GM19193 (cell line): ENCODE results near the gene SMYD4.

Experiments
- POLR2A ChIP-seq: IDR thresholded peaks from 4 replicates; pipeline ENCODE4 v1.6.1; 2011; ENCODE audit not compliant: insufficient read depth, insufficient read length; ENCODE audit errors: extremely low read depth

SMYD4 gene

GRCh38 chr17:1766382-1767135 is 63.1 kb downstream of the SMYD4 start:
- TF ChIP-seq POLR2A: no peak

DNA sequence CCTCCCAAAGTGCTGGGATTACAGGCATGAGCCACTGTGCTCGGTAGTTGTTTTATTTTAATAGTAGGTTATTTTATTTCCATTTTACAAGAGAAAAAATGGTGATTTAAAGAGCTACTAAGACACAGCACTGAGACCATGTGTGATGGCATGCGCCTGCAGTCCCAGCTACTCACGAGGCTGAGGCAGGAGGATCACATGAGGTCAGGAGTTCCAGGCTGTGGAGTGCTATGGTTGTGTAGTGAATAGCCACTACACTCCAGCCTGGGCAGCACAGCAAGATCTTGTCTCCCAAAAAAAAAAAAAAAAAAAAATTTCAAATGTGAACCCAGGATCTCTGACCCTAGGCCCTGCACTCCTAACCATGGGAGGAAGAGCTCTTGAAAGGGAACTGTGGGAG is 64.1 kb downstream of the SMYD4 start:
- no peak for TF ChIP-seq POLR2A

DNA sequence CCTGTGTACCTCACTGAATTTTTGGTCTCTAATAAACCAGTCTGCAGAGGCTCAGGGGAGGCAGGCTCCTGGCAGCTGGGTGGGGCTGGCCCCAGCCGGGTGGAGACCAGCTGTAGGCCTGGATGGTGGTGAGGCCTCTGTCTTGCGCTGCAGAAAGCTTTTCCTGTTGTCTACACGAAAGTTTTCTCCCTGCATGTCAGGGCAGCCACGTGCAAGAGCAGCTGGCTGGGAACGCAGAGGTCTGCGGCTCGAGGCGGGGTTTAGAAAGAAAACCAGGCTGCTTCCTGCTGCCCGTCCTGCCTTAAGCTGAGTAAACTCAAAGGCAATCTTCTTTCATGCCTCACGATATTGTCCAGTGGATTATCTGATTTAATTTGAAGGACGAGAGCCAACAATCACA is 65.4 kb downstream of the SMYD4 start:
- no peak for TF ChIP-seq POLR2A

DNA sequence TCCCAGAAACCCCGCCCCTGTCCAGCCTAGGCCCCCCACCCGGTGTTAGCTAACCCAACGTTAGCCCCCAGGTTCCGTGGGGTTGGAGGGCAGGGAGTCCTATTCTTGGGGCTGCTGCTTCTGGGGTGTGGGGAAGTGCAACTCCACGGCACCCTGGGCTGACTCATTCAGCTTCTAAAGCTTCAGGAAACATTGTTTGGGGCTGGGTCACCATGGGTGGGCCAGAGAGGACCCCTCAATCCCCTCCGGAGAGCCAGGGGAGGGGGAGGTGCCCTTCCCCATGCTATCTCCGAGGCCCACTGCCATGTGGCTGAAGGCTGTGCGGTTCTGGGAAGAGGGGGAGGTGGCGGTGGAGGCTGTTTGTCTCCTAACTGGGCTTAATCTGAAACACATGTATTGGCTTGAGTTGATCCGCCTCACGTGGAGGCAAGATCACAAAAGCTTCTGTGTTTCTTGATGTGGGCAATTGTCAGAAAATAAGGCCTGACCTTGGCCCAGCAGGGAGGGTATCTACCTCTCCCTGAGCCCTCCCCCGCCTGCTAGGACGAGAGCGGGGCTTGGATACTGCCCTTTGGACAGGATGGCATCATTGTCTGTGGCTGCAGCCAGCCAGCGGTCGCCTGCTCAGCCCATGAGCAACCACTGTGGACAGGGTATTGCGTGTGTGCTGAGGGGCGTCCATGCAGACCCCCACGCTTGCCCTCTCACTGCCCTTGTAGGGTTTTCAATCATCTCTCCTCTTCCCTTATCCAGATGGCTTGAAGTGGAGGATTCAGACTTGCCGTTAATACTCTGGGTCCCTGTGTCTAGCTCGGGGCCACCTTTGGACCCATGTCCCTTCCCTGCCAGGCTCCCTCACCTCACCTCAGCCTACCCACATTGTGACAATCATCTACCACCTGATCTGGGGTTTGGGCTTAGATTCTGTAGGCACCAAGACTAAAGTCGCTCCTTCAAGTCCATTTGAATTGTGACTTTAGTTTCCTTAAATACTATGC is 66.5 kb downstream of the SMYD4 start:
- TF ChIP-seq POLR2A: no peak

- TF ChIP-seq POLR2A: no peak
Measured at GRCh38 chr17:1762233-1762900, 67.3 kb downstream of the SMYD4 start.

- TF ChIP-seq POLR2A: no peak
Measured at GRCh38 chr17:1759529-1759928, 70.2 kb downstream of the SMYD4 start.

DNA sequence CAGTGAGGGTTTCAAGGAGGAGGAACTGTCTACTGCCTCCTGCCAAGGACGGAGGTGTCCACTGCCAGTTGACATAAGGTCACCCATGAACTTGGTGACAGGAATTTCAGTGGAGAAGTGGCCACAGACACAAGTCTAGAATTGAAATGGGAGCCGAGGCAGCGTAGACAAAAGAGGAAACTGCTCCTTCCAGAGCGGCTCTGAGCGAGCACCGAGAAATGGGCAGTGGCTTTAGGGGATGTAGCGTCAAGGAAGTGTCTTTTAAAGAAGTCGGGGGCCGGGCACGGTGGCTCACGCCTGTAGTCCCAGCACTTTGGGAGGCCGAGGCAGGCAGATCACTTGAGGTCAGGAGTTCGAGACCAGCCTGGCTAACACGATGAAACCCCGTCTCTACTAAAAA is 70.9 kb downstream of the SMYD4 start:
- no peak for TF ChIP-seq POLR2A

GRCh38 chr17:1755827-1756262 is 73.9 kb downstream of the SMYD4 start:
- TF ChIP-seq POLR2A: no peak

- no peak for TF ChIP-seq POLR2A
Measured at GRCh38 chr17:1755252-1755826, 74.4 kb downstream of the SMYD4 start.

GRCh38 chr17:1754430-1755112 is 75.1 kb downstream of the SMYD4 start:
- TF ChIP-seq POLR2A: no peak

DNA sequence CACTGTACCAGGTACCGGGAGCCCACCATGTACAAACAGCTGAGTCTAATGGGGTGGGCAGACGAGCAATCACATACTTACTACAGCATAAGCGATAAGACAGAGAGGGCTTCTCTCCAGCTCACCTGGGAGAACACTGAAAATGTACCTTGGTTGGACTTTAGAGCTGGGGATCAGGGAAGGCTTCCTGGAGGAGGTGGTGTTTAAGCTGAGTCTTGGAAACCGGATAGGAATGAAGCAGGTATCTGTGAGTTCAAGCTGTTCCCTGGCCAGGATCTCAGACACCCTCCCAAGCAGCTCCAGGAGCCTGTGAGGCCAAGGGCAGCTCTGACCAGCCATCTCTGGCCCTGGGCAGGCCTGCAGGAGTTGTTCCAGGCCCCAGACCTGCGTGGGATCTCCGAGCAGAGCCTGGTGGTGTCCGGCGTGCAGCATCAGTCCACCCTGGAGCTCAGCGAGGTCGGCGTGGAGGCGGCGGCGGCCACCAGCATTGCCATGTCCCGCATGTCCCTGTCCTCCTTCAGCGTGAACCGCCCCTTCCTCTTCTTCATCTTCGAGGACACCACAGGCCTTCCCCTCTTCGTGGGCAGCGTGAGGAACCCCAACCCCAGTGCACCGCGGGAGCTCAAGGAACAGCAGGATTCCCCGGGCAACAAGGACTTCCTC is 75.8 kb downstream of the SMYD4 start:
- TF ChIP-seq POLR2A: no peak

- TF ChIP-seq POLR2A: no peak
Measured at GRCh38 chr17:1752425-1753262, 77.1 kb downstream of the SMYD4 start.

- no peak for TF ChIP-seq POLR2A
Measured at GRCh38 chr17:1750628-1751027, 79.1 kb downstream of the SMYD4 start.

DNA sequence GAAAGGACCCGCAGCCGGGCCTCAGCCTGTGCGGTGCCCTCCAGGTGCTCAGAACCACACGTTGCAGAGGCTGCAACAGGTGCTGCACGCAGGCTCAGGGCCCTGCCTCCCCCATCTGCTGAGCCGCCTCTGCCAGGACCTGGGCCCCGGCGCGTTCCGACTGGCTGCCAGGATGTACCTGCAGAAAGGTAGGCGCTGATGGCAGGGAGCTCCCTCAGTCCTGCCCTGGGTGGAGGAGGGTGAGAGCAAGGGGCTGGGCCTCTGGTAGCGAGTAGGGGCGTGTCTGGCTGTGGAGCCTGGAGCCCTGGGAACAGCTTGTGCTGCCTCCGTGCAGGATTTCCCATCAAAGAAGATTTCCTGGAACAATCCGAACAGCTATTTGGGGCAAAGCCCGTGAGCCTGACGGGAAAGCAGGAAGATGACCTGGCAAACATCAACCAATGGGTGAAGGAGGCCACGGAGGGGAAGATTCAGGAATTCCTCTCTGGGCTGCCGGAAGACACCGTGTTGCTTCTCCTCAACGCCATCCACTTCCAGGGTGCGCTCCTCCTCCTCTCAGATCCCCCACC is 82.6 kb downstream of the SMYD4 start:
- TF ChIP-seq POLR2A: no peak
